ENCODE data around the gene ATOH8.
A peak's percentile ranks its signal among the peaks of the same experiment; 100 is the strongest.

ATOH8 gene

GRCh38 chr2:85718885-85719492, 34.8 kb upstream of the ATOH8 start:
- no peak for DNase-seq (ENCODE audit: low read depth)

DNA sequence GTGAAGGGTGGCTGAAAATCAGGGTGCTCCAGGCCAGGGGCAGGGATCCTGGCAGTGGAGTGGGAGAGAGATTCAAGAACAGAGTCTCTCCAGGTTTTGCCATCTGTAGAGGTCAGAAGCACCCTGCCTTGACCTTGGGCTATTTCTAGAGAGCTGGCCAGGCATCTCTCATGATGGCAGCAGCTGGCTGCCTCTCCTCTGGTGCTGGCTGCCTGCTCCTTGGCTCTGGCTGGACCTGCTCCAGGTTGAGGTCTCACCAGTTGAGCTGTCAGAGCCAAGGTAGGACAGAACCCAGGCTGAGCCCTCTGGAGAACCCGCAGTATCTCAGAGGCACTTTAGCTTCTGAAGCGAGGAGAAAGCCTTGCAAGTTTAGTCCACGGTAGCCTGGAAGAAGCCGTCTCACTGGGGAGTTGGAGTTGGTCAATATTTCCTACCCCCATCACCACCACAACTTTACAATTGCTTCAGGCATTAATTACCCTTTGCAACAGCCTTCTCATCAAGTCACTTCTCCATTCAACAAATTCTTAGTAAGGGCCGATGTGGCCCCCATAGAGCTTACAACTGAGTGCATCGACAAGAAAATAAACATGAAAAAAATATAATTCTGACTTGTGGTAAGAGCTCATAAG, 34.1 kb upstream of the ATOH8 start:
- DNase-seq (ENCODE audit: low read depth) = no peak

GRCh38 chr2:85720533-85720932, 33.3 kb upstream of the ATOH8 start:
- DNase-seq (ENCODE audit: low read depth) = no peak

DNA sequence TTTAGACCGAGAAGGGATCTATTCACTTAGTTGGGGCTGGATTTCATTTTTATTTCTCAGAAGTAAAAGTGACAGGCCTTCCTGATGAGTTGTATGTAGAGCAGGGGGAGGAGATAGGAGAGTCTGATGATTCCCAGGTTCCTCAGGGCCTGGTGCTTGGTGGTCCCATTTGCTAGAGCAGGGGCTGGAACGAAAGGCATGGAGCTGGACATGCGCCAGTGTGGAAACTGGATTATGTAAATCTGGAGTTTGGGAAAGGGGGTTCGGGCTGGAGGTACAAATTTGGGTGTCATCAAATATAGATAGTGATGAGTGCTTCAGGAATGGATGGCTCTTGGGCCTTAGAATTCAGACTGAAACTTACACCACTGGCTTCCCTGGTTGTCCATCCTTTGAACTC, 32.1 kb upstream of the ATOH8 start:
- DNase-seq (ENCODE audit: low read depth) = no peak

- DNase-seq (ENCODE audit: low read depth) = no peak
Measured at GRCh38 chr2:85722519-85722918, 31.3 kb upstream of the ATOH8 start.

GRCh38 chr2:85723707-85724360, 30.0 kb upstream of the ATOH8 start:
- no peak for DNase-seq (ENCODE audit: low read depth)

DNA sequence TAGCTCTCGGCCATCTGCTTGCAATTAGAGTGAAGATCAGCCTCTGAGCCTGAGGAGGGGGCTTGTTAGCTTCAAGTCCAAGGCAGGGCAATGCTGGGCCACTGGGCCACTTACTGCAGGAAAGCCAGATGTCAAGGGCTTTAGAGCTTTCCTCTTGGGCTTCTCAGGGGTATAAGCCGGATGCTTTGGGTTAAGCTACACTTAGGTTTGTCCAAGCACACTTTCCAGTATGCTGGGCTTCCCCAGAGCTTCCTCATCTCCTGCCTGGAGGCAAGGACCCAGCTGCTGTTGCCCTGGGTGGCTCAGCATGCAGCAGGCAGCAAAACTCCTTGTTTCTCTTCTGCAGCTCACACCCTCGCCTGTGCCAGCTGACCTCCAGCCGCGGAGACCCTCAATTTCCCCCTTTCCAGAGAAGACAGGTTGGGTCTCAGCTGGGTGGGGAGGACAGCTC, 29.0 kb upstream of the ATOH8 start:
- no peak for DNase-seq (ENCODE audit: low read depth)

- no peak for DNase-seq (ENCODE audit: low read depth)
Measured at GRCh38 chr2:85725451-85725850, 28.3 kb upstream of the ATOH8 start.

DNA sequence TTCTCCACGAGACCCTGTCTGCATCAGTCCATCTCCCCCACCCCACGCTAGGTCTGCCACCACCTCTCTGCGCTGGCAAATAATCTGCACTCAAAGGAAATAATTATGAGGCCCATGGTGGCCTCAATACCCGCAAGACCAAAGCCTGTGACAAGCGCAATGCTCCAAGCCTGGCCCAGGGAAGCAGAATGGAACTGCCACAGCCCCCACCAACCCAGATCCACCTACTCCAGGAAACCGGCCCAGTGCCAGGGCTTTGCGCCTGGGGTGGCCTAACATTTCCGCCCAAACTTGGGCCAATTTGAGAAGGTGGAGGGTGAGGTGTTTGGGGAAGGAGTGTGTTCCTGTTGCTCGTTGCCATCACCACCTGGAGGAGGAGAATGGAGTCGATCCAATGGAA, 26.0 kb upstream of the ATOH8 start:
- DNase-seq (ENCODE audit: low read depth) = no peak

DNA sequence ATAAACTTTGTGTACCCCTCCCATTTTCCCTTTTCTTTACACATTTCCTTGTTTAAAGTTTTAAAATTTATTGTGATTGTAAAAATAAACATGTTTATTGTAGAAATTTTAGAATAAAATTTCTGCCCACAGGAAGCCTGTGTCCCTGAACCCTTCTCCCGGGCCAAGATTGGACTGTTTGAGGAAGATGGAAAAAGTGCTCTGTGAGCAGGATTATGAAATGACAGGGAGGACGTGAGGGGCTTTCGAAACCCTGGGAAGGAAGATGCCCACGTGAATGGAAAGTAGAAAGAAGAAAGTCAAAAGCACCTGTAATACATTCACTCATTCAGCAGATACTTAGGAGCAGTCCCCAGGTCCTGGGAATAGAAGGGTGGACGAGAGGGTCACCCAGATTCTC, 25.4 kb upstream of the ATOH8 start:
- no peak for DNase-seq (ENCODE audit: low read depth)

GRCh38 chr2:85728883-85729824, 24.6 kb upstream of the ATOH8 start:
- peak; percentile 40 for DNase-seq (ENCODE audit: low read depth)

- no peak for DNase-seq (ENCODE audit: low read depth)
Measured at GRCh38 chr2:85729825-85730510, 23.8 kb upstream of the ATOH8 start.

DNA sequence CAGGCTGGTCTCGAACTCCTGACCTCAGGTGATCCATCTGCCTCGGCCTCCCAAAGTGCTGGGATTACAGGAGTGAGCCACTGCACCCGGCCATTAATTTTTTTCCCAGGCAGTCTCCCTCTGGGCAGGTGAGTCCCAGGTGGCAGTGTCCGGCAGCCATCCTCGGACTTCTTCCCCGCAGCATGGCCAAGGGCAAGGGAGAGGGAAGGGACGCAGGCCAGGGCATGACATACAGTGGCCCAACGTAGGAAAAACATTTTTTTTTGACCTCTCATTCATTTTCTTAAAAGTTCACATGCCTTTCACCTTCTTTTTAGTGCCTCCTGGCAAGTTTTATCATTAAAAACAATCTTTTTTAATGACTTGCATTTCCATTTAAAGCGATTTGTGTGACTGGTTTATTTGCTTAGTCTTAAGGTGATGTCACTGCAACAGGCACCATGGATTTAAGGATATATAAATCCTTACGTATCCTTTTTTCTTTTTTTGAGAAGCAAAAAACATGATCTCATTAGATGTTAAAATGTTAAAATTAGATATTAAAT, 23.0 kb upstream of the ATOH8 start:
- DNase-seq (ENCODE audit: low read depth) = no peak

- DNase-seq (ENCODE audit: low read depth) = no peak
Measured at GRCh38 chr2:85731606-85732005, 22.2 kb upstream of the ATOH8 start.

DNA sequence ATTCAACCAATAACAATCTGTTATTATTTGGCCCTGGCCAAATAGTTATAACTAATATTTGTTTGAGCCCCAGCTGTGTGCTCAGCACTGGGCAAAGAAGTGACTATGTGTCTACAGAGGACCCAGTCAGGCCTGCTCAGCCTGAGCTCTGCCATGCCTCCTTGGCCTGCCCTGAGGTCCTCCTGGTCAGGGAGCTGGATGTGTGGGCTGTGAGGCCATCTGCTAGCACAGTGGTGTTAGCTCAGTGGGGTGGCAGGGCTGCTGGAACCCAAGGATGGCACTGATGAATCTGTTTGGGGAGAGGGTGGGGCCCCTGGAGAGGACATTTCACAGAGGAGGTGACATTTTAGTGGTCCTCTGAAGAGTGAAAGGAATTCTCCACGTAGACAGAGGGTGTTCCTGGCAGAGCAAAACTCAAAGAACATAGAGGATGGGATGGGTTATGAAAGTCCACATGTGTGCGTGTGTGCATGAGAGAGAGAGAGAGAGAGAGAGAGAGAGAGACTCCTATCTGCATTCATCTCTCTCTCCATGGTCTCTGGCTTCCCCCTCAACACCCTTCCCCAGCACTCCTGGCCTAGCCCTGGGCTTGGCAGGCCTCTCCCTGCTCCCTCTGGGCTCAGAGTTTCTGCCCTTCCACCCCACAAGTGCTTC, 21.2 kb upstream of the ATOH8 start:
- no peak for DNase-seq (ENCODE audit: low read depth)

- no peak for DNase-seq (ENCODE audit: low read depth)
Measured at GRCh38 chr2:85733121-85733960, 20.4 kb upstream of the ATOH8 start.

DNA sequence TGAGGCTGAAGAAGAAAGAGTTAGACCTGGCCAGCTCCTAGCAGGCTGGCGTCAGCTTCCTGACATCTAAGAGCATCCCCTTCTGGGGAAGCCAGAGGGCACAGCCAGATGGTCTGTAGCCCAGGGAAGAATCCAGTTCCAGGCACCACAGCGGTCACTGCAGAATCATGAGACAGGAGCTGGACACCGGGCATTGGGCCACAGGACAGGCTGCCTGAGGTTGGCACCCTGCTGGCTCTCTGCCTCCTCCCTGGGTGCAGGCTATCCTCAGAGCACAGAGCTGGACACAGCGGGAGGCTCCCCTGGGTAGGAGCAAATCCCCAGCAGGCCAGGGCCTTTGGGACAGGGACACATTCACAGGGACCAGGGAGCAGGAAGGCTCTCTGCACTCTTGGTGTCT, 19.8 kb upstream of the ATOH8 start:
- no peak for DNase-seq (ENCODE audit: low read depth)

DNA sequence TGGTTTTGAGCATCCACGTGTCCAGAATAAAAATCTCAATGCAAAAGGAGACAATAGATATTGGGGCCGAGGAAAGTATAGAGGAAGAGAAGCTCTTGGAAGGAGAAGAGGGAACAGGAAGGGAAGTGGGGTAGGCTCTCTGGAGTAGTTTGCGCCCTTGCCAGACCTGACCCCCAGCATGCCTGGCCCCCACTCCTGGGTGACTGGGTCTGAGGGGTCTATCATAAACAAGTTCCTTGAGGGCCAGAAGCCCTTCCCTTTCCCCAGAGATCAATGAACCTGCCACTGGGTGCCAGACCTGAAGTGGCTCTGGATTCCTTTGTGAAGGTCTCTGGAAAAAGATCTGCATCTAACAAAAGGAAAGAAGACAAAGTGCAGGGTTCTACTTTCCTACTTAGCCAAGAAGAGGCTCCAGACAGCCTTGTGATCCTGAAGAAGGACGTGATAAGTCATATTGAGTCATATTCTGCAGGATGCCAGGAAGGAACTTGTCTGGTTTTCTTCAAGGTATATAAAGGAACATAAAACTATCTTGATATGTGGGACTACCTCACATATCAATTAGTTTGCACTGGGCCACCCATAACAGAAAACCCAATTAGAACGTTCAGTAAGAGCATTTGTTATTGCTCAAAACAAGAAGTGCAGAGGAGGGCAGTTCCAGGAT, 18.7 kb upstream of the ATOH8 start:
- no peak for DNase-seq (ENCODE audit: low read depth)

DNA sequence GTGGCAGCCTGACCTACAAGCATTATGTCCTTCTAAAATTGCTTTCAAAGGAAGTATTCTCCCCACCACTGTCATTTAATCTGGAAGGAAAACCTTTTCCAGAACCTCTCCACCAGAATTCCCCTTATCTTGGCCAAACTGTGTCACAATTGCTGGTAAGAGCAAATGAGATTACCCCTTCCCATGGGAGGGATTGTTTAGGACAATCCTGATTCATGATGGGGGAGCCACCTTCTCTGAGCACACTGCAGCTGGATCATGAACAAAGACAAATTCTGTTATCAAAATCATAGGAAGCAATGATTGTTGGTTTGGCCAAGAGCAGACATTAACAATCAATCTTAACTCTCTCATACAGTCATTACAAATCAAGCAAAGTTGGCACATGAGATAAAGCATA, 18.1 kb upstream of the ATOH8 start:
- DNase-seq (ENCODE audit: low read depth) = no peak

Measured in activated T-helper 1 cell treated with Interleukin-2 at 50 U/mL for 16 hours (primary cell).